SIG-M5 treated with dmso at 0.1 percent for 504 hours (cell line): ENCODE measurements around the gene TSPO2.

Experiments
- DNase-seq: peaks from one replicate; lab custom pipeline; 2025; ENCODE audit not compliant: unreplicated experiment; lab: John Stamatoyannopoulos, UW

TSPO2 gene

GRCh38 chr6:41049955-41050354 is 7.7 kb downstream of the TSPO2 start:
- no peak for DNase-seq

GRCh38 chr6:41050536-41050935 is 8.3 kb downstream of the TSPO2 start:
- DNase-seq = no peak

GRCh38 chr6:41051873-41052272 is 9.6 kb downstream of the TSPO2 start:
- DNase-seq = peak; percentile 69

GRCh38 chr6:41053041-41053440 is 10.8 kb downstream of the TSPO2 start, which contains the start of gene APOBEC2:
Gene APOBEC2 (plus strand): TSS chr6:41053202. CDS start chr6:41053348, 146 bp downstream.
- DNase-seq = no peak

- DNase-seq = no peak
Measured at GRCh38 chr6:41054511-41054910, 12.2 kb downstream of the TSPO2 start.

- no peak for DNase-seq
Measured at GRCh38 chr6:41055149-41055548, 12.9 kb downstream of the TSPO2 start.

- DNase-seq = no peak
Measured at GRCh38 chr6:41056768-41057490, 14.7 kb downstream of the TSPO2 start.

- DNase-seq = no peak
Measured at GRCh38 chr6:41058783-41059181, 16.5 kb downstream of the TSPO2 start.

GRCh38 chr6:41059556-41059955 is 17.3 kb downstream of the TSPO2 start:
- no peak for DNase-seq

GRCh38 chr6:41061196-41061726 is 19.0 kb downstream of the TSPO2 start:
- no peak for DNase-seq

GRCh38 chr6:41062056-41062455 is 19.8 kb downstream of the TSPO2 start:
- no peak for DNase-seq

- no peak for DNase-seq
Measured at GRCh38 chr6:41063884-41064285, 21.6 kb downstream of the TSPO2 start.

GRCh38 chr6:41064841-41065240 is 22.6 kb downstream of the TSPO2 start:
- DNase-seq = no peak

GRCh38 chr6:41065550-41066026 is 23.3 kb downstream of the TSPO2 start:
- no peak for DNase-seq

- peak; percentile 64 for DNase-seq
Measured at GRCh38 chr6:41066867-41067304, 24.6 kb downstream of the TSPO2 start.

- no peak for DNase-seq
Measured at GRCh38 chr6:41071501-41071922, 29.2 kb downstream of the TSPO2 start.

GRCh38 chr6:41071923-41072835 is 29.9 kb downstream of the TSPO2 start, which contains the start of gene OARD1:
Gene OARD1 (minus strand): TSS chr6:41072356. CDS start chr6:41071634, 722 bp downstream.
- peak; percentile 99 for DNase-seq

- peak; percentile 99 for DNase-seq
Measured at GRCh38 chr6:41072836-41073202, 30.6 kb downstream of the TSPO2 start, which contains the start of gene NFYA. Gene NFYA (plus strand): TSS chr6:41072974. CDS start chr6:41079090, 6,116 bp downstream.

GRCh38 chr6:41073203-41073967 is 31.1 kb downstream of the TSPO2 start:
- DNase-seq = peak; percentile 70

GRCh38 chr6:41073968-41074691 is 31.9 kb downstream of the TSPO2 start:
- DNase-seq = no peak
